H54 (cell line): ENCODE results near the gene B4GALT5.
A peak's percentile ranks its signal among the peaks of the same experiment; 100 is the strongest.

Experiments used
- DNase-seq: peaks from one replicate; pipeline ENCODE4 v3.0.0; 2011; ENCODE audit warnings: low spot score, mixed read lengths; ENCODE audit not compliant: insufficient read length
- FAIRE-seq: peaks from 3 replicates; lab custom pipeline; 2011; peaks lifted over from hg19 to GRCh38; lab: Jason Lieb, UNC
- POLR2A ChIP-seq: IDR thresholded peaks from 2 replicates; pipeline ENCODE4 v1.6.1; 2011; ENCODE audit warnings: low read depth, mild to moderate bottlenecking, low read length

B4GALT5 gene

DNA sequence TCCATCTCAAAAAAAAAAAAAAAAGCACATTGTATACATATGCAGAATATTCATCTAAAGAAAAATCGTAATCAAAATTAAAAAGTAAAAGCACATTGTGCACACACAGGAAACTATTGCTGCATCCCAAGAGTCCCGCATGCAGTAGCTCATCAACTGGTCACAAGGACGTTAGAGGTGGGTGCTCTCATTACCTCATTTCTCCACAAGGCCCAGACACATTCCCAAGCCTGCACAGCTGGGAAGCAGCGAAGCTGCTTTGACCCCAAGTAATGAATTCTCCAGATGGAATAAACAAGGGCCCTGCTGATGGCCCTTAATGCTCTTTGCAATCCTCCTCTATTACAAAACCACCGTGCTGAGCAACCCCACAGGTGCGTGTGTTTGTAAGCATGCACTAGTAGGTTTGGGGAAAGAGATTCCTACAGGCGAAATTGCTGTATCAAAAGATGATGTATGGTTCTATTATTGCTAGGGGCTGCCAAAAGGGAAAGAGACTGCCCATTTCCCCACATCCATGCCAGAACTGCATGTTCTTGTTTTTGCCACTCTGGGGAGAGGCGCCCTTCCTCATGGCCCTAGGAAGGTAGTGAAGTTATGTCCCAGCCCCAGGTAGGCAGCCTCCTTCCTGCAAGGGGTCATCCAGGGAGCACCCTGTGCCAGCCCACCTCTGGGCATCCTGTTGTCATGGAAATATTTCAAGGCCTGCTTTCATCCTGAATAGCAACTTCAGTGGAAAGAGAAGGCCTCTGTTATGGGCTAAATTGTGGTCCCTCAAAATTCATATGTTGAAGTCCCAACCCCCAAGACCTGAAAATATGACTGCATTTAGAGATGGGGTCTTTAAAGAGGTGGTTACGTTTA, 111.1 kb downstream of the B4GALT5 start:
- DNase-seq = no peak
- no peak for FAIRE-seq
- TF ChIP-seq POLR2A = no peak

DNA sequence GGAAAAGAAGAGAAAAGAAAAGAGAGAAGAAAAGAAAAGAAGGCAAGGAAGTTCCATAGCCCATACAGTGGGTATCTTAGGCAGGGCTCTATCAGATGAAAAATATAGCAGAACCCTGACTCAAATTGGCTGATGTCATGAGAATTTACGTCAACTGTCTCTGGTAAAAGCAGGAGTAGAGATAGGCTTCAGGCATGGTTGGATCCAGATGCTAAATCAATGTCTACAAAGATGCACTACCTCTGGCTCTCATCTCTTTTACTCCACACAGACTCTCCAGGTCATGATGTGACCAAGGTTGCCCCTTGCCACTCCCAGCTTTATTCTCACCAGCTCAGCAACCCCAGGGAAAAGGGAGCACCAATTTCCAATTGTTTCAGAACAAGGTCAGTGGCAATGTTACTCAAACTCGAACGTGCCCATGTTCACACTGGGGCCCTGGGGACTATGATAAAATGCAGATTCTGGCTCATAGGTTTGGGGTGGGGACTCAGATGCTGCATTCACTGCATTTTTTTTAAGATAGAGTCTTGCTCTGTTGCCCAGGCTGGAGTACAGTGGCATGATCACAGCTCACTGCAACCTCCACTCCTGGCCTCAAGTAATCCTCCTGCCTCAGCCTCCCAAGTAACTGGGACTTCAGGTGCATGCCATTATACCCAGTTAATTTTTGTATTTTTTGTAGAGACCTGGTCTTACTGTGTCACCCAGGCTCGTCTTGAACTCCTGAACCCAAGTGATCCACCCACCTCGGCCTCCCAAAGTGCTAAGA, 112.3 kb downstream of the B4GALT5 start:
- no peak for DNase-seq
- no peak for FAIRE-seq
- no peak for TF ChIP-seq POLR2A

DNA sequence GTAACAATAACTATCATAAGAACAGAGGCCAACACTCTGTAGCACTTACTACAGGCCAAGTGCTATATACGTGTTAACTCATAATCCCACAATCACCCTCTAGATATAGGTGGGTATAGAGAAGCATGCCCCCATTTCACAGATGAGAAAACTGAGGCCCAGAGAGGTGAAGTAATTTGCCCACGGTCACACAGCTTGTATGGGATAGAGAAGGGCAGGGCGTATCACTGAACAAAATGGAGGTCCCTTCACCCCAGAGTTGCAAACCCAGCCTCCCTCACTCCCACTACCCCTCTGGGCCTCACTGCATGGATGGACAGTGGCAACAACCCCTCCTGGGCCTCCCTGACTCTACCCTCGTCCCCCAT, 113.9 kb downstream of the B4GALT5 start:
- FAIRE-seq (no peak), DNase-seq (no peak)

DNA sequence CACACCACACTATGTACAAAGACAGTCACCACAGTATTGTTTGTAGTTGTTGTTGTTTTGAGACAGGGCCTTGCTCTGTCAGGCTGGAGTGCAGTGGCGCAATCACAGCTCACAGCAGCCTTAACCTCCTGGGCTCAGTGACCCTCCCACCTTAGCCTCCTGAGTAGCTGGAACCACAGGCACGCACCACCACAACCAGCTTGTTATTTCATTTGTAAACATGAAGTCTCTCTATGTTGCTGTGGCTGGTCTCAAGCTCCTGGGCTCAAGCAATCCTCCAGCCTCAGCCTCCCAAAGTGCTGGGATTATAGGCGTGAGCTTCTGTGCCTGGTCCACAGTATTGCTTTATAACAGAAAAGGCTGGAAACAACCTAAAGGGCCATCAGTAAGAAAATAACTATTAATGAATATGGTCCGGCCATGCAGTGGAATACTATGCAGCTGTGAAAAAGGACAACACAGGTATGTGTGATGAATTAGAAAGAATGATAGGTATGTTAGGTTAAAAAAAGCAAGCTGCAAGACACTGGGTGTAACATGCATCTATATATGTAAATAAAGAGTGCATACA, 115.8 kb downstream of the B4GALT5 start:
- DNase-seq (no peak), FAIRE-seq (no peak)
- no peak for TF ChIP-seq POLR2A

More for the DNA sequence above, 113.9 kb downstream of the B4GALT5 start:
- TF ChIP-seq POLR2A = no peak

DNA sequence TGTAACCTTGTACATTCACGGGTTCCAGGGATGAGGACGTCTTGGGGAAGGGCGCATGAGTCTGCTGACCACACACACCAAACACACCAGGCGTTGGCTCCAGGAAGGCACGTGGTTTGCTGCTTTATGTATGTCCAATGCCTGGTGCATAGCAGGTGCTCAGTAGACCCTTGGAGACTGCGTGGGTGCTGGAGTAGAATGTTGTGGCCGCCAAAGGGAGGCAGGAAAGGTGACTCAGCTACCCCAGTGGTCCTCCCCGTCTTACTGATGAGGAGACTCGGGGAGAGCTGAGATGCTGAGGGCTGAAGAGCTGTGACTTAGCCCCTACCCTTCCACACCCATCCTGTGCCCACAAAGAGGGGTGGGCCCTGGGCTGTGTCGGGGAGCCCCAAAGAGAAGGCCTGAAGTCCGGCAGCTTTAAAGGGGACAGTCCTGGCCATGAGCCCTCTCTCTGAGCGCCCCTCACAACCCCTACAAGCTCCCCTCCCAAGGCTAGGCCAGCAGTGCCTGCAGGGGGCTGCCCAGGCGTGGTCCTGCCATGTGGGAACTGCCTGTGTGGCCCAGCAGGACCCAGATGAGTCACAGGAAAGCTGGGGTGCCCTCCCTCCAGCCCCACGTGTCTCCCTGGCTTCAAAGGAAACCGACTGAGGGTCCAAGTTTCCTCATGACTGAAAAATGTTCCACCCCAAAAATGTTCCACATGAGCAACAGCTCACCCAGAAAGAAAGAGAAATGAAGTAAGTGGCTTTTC, 117.7 kb downstream of the B4GALT5 start:
- FAIRE-seq (peak; percentile 72), DNase-seq (peak; percentile 81)
- no peak for TF ChIP-seq POLR2A

DNA sequence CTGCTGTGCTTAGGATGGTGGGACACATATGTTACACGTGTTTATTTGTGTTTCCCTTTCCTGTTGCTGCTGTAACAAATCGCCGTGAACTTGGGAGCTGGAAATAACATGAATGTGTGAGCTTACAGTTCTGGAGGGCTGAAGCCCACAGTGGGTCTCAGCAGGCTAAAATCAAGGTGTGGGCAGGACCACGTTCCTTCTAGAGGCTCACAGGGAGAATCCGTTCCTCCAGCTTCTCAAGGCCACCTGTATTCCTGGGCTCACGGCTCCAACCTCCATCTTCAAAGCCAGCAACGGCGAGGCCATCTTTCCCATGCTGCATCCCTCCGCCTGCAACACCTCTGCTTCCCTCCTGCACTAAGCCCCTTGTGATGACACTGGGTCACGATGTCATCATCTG, 118.3 kb downstream of the B4GALT5 start:
- no peak for FAIRE-seq

DNA sequence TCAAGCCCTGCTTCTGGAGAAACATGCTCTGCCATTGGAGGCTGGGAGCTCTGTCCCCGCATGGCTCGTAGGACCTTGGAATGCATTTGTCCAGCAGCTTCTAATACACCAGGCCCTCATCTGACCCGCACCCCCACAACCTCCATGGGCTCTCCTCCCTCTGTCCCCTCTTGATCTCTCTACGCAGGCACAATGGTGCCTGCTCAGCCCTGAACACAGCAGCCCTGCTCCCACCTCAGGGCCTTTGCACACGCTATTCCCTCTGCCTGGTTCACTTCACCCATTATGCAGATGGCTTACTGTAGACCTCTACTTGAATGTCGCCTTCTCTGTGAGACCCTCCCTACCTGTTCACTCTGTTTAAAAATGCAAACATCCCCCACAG, 118.8 kb downstream of the B4GALT5 start:
- FAIRE-seq = no peak
- TF ChIP-seq POLR2A = no peak

More for the DNA sequence above, 118.3 kb downstream of the B4GALT5 start:
- no peak for DNase-seq
- no peak for TF ChIP-seq POLR2A

DNA sequence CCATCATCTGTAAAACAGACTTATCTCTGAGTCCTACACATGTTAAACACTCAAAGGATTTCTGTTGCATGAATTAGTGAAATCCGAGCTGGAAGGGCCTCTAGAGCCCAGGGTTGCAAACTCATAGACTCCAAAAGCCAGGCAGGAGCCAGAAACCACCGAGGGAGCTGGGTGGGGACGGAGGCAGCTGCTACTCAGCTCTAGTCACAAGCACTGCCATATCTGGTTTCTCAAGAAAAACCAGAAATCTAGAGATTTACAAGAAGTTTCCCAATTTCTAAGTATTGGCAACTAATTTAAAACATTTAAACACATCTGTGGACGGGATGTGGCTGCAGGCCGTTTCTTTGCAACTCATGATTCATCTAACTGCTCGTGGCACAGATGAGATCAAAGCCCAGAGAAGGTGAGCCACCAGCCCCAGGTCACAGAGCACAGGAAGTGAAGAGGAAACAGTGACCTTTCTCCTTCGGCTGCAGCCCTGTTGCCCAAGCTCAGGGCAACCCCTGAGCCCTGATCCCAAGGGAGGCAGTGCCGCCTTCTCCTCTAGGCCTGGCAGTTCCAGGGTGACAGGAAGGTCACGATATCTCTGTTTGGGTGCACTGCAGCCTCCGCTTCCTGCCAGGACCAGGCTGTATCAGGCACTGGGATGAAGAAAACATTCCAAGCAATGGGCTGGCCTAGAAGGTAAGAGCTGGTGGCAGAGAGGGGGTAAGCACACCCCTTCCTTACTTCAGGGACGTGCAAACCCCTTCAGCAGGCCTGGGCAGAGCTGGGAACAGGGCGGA, 119.3 kb downstream of the B4GALT5 start:
- TF ChIP-seq POLR2A = no peak
- no peak for FAIRE-seq
- no peak for DNase-seq

More for the DNA sequence above, 118.8 kb downstream of the B4GALT5 start:
- DNase-seq = no peak

DNA sequence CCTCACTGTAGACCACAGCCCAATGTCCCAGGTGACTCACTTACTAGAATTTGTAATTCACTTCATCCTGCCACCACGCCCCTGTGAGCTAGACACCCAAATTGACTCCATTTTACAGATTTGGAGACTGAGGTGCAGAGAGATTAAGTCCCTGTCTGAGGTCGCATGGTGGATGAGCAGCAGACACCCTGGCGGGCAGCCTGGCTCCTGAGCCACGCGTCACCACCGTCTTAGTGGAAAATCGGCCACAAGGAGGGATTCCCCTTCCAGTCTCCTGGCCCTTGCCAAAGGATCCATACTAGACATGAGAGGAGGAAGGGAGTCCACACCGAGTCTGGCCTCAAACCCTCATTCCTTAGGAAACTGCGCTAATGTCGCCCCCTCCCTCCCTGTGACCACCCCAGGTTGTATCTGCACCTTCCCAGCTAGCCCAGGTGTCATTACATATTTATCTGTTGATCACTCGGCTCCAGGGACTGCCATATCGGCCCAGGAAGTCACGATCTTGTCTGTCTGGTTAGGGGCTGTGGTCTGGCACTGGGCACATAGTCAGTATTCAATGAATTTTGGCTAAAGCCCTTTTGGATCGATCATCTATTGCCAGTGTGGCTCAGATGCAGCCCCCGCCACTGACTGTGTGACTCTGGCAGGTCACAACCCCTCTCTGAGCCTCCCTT, 120.1 kb downstream of the B4GALT5 start:
- FAIRE-seq (no peak), DNase-seq (no peak)
- no peak for TF ChIP-seq POLR2A

DNA sequence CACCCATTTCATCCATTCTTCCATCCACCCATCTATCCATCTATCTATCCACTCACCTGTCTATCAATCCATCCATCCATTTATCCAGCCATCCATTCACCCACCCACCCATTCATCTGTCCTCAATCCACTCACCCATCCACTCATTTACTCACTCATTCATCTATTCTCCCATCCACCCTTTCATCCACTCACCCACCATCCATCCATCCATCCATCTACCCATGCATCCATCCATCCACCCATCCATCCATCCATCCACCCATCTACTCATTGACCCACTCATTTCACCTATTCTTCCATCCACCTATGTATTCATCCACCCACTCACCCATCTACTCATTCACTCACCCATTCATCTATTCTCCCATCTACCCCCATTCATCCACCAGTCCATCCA, 121.6 kb downstream of the B4GALT5 start:
- FAIRE-seq = no peak
- TF ChIP-seq POLR2A = no peak

DNA sequence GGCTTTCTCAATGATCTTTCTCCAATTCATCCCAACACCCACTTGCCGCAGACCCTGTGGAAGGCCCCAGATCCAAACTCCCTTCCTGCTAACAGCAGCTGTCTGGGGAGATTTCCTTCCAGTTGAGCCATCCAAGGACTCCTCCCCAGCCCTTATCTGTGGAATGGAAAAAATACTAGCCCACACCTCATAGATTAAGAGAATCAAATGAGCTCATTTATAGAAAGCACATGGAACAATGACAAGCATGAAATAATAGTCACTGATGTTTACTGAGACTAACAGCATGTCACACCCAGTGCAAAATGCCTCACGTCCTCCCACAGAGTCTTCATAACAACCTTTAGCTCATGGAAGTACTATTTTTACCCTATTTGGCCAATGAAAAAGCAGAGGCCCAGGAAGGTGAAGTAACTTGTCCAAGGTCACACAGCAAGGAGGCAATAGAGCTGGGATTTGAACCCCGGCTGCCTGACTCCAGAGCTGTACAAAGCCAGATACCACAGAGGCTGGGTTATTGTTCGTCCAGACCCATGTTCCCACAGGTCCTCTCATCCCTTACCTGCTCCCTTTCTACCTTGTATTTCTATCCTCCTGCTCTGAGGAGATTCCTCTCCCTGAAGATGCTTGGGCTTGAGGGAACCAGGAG, 122.3 kb downstream of the B4GALT5 start:
- TF ChIP-seq POLR2A = no peak
- DNase-seq (no peak), FAIRE-seq (no peak)

More for the DNA sequence above, 121.6 kb downstream of the B4GALT5 start:
- DNase-seq = no peak
